Astrocyte (in vitro differentiated cells and primary cell): Measurements from ENCODE around the gene MAP4K4.

Experiments used
- CTCF ChIP-seq: IDR thresholded peaks from 2 replicates; pipeline ENCODE4 v1.5.1; 2011; ENCODE audit warnings: low read depth, mild to moderate bottlenecking, inconsistent platforms, low read length, moderate library complexity; ENCODE audit not compliant: insufficient read depth
- EZH2 ChIP-seq: IDR thresholded peaks from 2 replicates; pipeline ENCODE4 v1.6.1; 2012; ENCODE audit warnings: mild to moderate bottlenecking, low read length, inconsistent platforms; ENCODE audit not compliant: insufficient read depth

GRCh38 chr2:101782427-101782792, 84.9 kb downstream of the MAP4K4 start:
- TF ChIP-seq EZH2 (no peak), CTCF (no peak)
